SK-N-MC (cell line): ENCODE results near the gene HECTD3.

Source experiments
- EZH2 ChIP-seq: fragments of 200-600 bp; sonication (generic); IDR thresholded peaks from one replicate; pipeline ENCODE4 v1.6.1; 2017; ENCODE audit warnings: antibody characterized with exemption
- FOXP2 ChIP-seq: optimal IDR thresholded peaks from 2 replicates; pipeline ENCODE3; 2011; ENCODE audit warnings: mild to moderate bottlenecking, moderate library complexity; ENCODE audit not compliant: insufficient read depth; ENCODE audit errors: extremely low read length, control extremely low read depth
- POLR2AphosphoS5 ChIP-seq: IDR thresholded peaks from 2 replicates; pipeline ENCODE4 v1.6.1; 2012; ENCODE audit warnings: mild to moderate bottlenecking, low read depth, low read length, borderline replicate concordance

DNA sequence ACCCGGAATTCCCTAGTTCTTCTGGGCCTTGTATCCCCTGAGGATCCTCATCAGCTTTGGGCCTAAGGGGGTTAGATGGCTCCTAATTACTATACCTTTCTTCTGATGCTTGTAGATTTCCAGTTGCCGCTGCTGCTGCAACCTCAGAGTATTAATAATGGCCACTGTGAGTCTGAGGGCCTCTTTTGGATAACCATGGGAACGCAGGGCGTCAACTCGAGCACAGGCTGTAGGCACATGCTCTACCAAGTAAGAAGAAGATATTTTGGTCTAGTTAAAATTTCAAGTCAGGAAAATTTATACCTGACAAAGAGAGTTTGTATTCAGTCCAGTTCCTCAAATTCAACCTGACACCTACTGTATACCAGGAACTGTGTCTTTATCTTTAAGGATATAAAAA lies 29.2 kb upstream of the HECTD3 start:
- no peak for TF ChIP-seq FOXP2
- no peak for TF ChIP-seq POLR2AphosphoS5
- no peak for TF ChIP-seq EZH2
